Calu3 (cell line): Measurements from ENCODE around the gene CLCN4. TPM values are rescaled to one million over a fixed set of nuclear protein-coding genes. Genes with fewer than 3 reads are reported as not detected.

ENCODE experiments used
- BruUV-seq: library from RNA; stranded (reverse); fragments of 400-500 nt; replicated peaks from 2 replicates; lab custom pipeline; 2021; lab: Mats Ljungman, UMichigan
- CTCF ChIA-PET: fragments of 300-600 bp; sonication (Branson Sonifier 250); formaldehyde crosslinking; loops from one replicate; lab custom pipeline; 2022; ENCODE audit warnings: antibody characterized with exemption; lab: Charles Lee
- DNase-seq: peaks from one replicate; pipeline ENCODE4 v3.0.0; 2022
- H3K27ac Mint-ChIP-seq: one replicate; pipeline ENCODE4 v1.8.0; 2022; ENCODE audit warnings: mixed read lengths; ENCODE audit not compliant: unreplicated experiment
- H3K27me3 Mint-ChIP-seq: one replicate; pipeline ENCODE4 v1.8.0; 2022; ENCODE audit warnings: mixed read lengths; ENCODE audit not compliant: unreplicated experiment
- H3K36me3 Mint-ChIP-seq: one replicate; pipeline ENCODE4 v1.8.0; 2022; ENCODE audit warnings: mild to moderate bottlenecking, moderate library complexity, mixed read lengths; ENCODE audit not compliant: insufficient read depth, unreplicated experiment
- H3K4me1 Mint-ChIP-seq: one replicate; pipeline ENCODE4 v1.8.0; 2022; ENCODE audit warnings: mild to moderate bottlenecking, low read depth, mixed read lengths; ENCODE audit not compliant: unreplicated experiment
- H3K4me3 Mint-ChIP-seq: one replicate; pipeline ENCODE4 v1.8.0; 2022; ENCODE audit warnings: mild to moderate bottlenecking, low read depth, moderate library complexity, mixed read lengths; ENCODE audit not compliant: unreplicated experiment
- H3K9me3 Mint-ChIP-seq: one replicate; pipeline ENCODE4 v1.8.0; 2022; ENCODE audit warnings: low read depth, mixed read lengths; ENCODE audit not compliant: unreplicated experiment
- CTCF ChIP-seq: fragments of 200-600 bp; IDR thresholded peaks from one replicate; pipeline ENCODE4 v1.8.0; 2022; ENCODE audit warnings: antibody characterized with exemption; ENCODE audit not compliant: unreplicated experiment
- intact Hi-C: fragments of 100-400 bp; cut with micrococcal nuclease; formaldehyde crosslinking; loops from one replicate; pipeline ENCODE4 v1.10.0; 2022; ENCODE audit not compliant: unreplicated experiment
- total RNA-seq: library from RNA; stranded (reverse); gene quantifications from 2 replicates; pipeline ENCODE4 v1.2.3, GENCODE V29; 2022

The CLCN4 gene
- total RNA-seq, 1 experiment from 2014 or later: 13.3 TPM

- no peaks in the 10 kb centered on the region for H3K27me3 Mint-ChIP-seq
- no peaks in the 10 kb centered on the region for H3K9me3 Mint-ChIP-seq
- no peak for TF ChIP-seq CTCF
- H3K36me3 Mint-ChIP-seq: no peaks in the 10 kb centered on the region
- H3K4me1 Mint-ChIP-seq: no peaks in the 10 kb centered on the region
- no peak overlapping the region for H3K4me3 Mint-ChIP-seq
- CTCF ChIA-PET: no interaction called here
- BruUV-seq: no TSS peak
- no peak overlapping the region for H3K27ac Mint-ChIP-seq
- intact Hi-C loops: no loop called here
- DNase-seq: no peak
Observed at GRCh38 chrX:10110316-10110935, 46.3 kb upstream of the CLCN4 start.

GRCh38 chrX:10110984-10111363 lies 45.8 kb upstream of the CLCN4 start:
- CTCF ChIA-PET: no interaction called here
- no peak for DNase-seq
- intact Hi-C loops: no loop called here
- BruUV-seq: no TSS peak
- no peaks in the 10 kb centered on the region for H3K9me3 Mint-ChIP-seq
- no peaks in the 10 kb centered on the region for H3K27me3 Mint-ChIP-seq
- no peak overlapping the region for H3K27ac Mint-ChIP-seq
- no peak overlapping the region for H3K4me3 Mint-ChIP-seq
- H3K4me1 Mint-ChIP-seq: no peaks in the 10 kb centered on the region
- H3K36me3 Mint-ChIP-seq: no peaks in the 10 kb centered on the region
- TF ChIP-seq CTCF: no peak

- Mint-ChIP-seq H3K36me3 (no peaks in the 10 kb centered on the region), H3K27ac (no peak overlapping the region), H3K4me1 (no peaks in the 10 kb centered on the region), H3K4me3 (no peak overlapping the region), H3K27me3 (no peaks in the 10 kb centered on the region), H3K9me3 (no peaks in the 10 kb centered on the region)
- no peak for TF ChIP-seq CTCF
- intact Hi-C loops: no loop called here
- DNase-seq: no peak
- CTCF ChIA-PET: no interaction called here
- BruUV-seq: no TSS peak
Observed at GRCh38 chrX:10111364-10112148, 45.2 kb upstream of the CLCN4 start.

GRCh38 chrX:10112510-10112909 lies 44.3 kb upstream of the CLCN4 start:
- H3K4me1 Mint-ChIP-seq: no peaks in the 10 kb centered on the region
- H3K36me3 Mint-ChIP-seq: peaks cover 5% of the 10 kb centered on the region
- no peak overlapping the region for H3K27ac Mint-ChIP-seq
- H3K27me3 Mint-ChIP-seq: no peaks in the 10 kb centered on the region
- no peak for TF ChIP-seq CTCF
- H3K4me3 Mint-ChIP-seq: no peak overlapping the region
- no peaks in the 10 kb centered on the region for H3K9me3 Mint-ChIP-seq
- intact Hi-C loops: no loop called here
- DNase-seq: no peak
- BruUV-seq: no TSS peak
- CTCF ChIA-PET: no interaction called here
